ENCODE results near the gene TMC1.
"Not testable (repeated sequence)": the region's sequence is repeated elsewhere in the genome, so short reads cannot be mapped to it uniquely, and the experiment has no call there.

DNA sequence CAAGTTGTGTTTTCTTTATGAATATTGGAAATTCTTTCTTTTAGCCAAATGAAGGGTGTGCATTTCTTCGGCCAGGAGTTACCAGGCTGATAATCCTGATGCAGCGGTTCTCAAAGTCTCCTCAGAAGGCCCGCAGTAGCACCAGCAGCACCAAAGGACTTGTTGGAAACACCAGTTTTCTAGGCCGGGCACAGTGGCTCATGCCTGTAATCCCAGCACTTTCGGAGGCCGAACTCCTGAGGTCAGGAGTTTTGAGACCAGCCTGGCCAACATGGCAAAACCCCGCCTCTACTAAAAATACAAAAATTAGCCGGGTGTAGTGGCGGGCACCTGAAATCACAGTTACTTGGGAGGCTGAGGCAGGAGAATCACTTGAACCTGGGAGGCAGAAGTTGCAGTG lies 397 bp upstream of the TMC1 start:
- TF ChIP-seq, protein P1, sequence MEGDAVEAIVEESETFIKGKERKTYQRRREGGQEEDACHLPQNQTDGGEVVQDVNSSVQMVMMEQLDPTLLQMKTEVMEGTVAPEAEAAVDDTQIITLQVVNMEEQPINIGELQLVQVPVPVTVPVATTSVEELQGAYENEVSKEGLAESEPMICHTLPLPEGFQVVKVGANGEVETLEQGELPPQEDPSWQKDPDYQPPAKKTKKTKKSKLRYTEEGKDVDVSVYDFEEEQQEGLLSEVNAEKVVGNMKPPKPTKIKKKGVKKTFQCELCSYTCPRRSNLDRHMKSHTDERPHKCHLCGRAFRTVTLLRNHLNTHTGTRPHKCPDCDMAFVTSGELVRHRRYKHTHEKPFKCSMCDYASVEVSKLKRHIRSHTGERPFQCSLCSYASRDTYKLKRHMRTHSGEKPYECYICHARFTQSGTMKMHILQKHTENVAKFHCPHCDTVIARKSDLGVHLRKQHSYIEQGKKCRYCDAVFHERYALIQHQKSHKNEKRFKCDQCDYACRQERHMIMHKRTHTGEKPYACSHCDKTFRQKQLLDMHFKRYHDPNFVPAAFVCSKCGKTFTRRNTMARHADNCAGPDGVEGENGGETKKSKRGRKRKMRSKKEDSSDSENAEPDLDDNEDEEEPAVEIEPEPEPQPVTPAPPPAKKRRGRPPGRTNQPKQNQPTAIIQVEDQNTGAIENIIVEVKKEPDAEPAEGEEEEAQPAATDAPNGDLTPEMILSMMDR (IDR thresholded peaks at IDR 0.05): not testable (repeated sequence)
- TF ChIP-seq EZH2phosphoT487 (IDR thresholded peaks at IDR 0.05): not testable (repeated sequence)

All from neural progenitor cell (in vitro differentiated cells).